GM23338 (cell line): ENCODE results near the gene SF3B4. TPM values are rescaled to one million over a fixed set of nuclear protein-coding genes. Genes with fewer than 3 reads are reported as not detected.

Source experiments
- ETS1 ChIP-seq: IDR thresholded peaks from 2 replicates; pipeline ENCODE4 v1.6.1; 2016; ENCODE audit warnings: antibody characterized with exemption
- EZH2 ChIP-seq: fragments of 200-600 bp; sonication (generic); IDR thresholded peaks from one replicate; pipeline ENCODE4 v1.8.0; 2017; ENCODE audit warnings: antibody characterized with exemption, mild to moderate bottlenecking, low read depth; ENCODE audit not compliant: unreplicated experiment
- EZH2phosphoT487 ChIP-seq: fragments of 200-600 bp; sonication (generic); IDR thresholded peaks from one replicate; pipeline ENCODE4 v1.8.1; 2018; ENCODE audit warnings: antibody characterized with exemption; ENCODE audit not compliant: unreplicated experiment
- POLR2AphosphoS5 ChIP-seq: IDR thresholded peaks from 2 replicates; pipeline ENCODE4 v1.6.1; 2016; ENCODE audit warnings: antibody characterized with exemption, low read depth
- ZNF114 ChIP-seq: fragments of 250-450 bp; sonication (Bioruptor Pico); IDR thresholded peaks from 2 replicates; pipeline ENCODE4 v1.5.0; 2020; ENCODE audit warnings: mild to moderate bottlenecking, moderate library complexity
- ZNF331 ChIP-seq: fragments of 250-450 bp; sonication (Bioruptor Pico); IDR thresholded peaks from 2 replicates; pipeline ENCODE4 v1.5.0; 2020; ENCODE audit warnings: low read depth, mild to moderate bottlenecking, moderate library complexity
- polyA plus RNA-seq: library from polyadenylated mRNA; unstranded; fragments of >200 nt; fragmentation: Nextera tagmentation; extraction: Ambion mirVana; gene quantifications from 2 replicates; pipeline ENCODE4 v1.2.1, GENCODE V29; 2016
- total RNA-seq: library from RNA; depleted of rRNA; stranded (reverse); fragments of >200 nt; shearing (Covaris generic); gene quantifications from 2 replicates; pipeline ENCODE4 v1.2.3, GENCODE V29; 2014
- TF ChIP-seq, protein P1 (sequence below): fragments of 250-450 bp; sonication (Bioruptor Pico); IDR thresholded peaks from 2 replicates; pipeline ENCODE4 v1.5.0; 2020; ENCODE audit warnings: mild to moderate bottlenecking, moderate library complexity
- TF ChIP-seq, protein P2 (sequence below): IDR thresholded peaks from one replicate; pipeline ENCODE4 v1.6.1; 2018; ENCODE audit warnings: antibody characterized with exemption; ENCODE audit not compliant: unreplicated experiment

Gene SF3B4
- total and polyA plus RNA-seq, 2 experiments from 2014 or later, result 48.7 to 84.0 TPM

DNA sequence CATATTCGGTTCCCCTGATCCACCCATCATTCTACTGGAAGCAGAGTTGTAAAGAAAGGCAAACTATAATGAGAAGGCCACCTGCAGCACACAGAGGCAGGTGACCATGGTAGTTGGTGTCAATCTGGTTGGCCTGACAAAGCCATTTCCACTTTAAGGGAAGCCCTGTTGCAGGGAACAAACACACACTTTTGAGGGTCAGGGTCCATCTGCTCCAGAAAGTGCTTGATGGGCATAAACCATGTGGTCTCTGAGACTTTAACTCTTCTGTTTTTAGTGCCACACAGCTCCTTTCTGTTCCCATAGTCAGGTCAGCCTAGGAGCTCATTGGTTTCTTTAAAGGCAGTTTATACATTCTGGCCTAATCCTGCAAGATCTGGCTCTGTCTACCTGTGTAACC is 45.7 kb downstream of the SF3B4 start (continued):
- TF ChIP-seq, protein P1, sequence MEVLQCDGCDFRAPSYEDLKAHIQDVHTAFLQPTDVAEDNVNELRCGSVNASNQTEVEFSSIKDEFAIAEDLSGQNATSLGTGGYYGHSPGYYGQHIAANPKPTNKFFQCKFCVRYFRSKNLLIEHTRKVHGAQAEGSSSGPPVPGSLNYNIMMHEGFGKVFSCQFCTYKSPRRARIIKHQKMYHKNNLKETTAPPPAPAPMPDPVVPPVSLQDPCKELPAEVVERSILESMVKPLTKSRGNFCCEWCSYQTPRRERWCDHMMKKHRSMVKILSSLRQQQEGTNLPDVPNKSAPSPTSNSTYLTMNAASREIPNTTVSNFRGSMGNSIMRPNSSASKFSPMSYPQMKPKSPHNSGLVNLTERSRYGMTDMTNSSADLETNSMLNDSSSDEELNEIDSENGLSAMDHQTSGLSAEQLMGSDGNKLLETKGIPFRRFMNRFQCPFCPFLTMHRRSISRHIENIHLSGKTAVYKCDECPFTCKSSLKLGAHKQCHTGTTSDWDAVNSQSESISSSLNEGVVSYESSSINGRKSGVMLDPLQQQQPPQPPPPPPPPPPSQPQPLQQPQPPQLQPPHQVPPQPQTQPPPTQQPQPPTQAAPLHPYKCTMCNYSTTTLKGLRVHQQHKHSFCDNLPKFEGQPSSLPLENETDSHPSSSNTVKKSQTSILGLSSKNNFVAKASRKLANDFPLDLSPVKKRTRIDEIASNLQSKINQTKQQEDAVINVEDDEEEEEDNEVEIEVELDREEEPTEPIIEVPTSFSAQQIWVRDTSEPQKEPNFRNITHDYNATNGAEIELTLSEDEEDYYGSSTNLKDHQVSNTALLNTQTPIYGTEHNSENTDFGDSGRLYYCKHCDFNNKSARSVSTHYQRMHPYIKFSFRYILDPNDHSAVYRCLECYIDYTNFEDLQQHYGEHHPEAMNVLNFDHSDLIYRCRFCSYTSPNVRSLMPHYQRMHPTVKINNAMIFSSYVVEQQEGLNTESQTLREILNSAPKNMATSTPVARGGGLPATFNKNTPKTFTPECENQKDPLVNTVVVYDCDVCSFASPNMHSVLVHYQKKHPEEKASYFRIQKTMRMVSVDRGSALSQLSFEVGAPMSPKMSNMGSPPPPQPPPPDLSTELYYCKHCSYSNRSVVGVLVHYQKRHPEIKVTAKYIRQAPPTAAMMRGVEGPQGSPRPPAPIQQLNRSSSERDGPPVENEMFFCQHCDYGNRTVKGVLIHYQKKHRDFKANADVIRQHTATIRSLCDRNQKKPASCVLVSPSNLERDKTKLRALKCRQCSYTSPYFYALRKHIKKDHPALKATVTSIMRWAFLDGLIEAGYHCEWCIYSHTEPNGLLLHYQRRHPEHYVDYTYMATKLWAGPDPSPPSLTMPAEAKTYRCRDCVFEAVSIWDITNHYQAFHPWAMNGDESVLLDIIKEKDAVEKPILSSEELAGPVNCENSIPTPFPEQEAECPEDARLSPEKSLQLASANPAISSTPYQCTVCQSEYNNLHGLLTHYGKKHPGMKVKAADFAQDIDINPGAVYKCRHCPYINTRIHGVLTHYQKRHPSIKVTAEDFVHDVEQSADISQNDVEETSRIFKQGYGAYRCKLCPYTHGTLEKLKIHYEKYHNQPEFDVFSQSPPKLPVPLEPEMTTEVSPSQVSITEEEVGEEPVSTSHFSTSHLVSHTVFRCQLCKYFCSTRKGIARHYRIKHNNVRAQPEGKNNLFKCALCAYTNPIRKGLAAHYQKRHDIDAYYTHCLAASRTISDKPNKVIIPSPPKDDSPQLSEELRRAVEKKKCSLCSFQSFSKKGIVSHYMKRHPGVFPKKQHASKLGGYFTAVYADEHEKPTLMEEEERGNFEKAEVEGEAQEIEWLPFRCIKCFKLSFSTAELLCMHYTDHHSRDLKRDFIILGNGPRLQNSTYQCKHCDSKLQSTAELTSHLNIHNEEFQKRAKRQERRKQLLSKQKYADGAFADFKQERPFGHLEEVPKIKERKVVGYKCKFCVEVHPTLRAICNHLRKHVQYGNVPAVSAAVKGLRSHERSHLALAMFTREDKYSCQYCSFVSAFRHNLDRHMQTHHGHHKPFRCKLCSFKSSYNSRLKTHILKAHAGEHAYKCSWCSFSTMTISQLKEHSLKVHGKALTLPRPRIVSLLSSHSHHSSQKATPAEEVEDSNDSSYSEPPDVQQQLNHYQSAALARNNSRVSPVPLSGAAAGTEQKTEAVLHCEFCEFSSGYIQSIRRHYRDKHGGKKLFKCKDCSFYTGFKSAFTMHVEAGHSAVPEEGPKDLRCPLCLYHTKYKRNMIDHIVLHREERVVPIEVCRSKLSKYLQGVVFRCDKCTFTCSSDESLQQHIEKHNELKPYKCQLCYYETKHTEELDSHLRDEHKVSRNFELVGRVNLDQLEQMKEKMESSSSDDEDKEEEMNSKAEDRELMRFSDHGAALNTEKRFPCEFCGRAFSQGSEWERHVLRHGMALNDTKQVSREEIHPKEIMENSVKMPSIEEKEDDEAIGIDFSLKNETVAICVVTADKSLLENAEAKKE (CRISPR knock-in tag), result no peak
- TF ChIP-seq ETS1 (no peak), ZNF331 (CRISPR knock-in tag) (no peak), EZH2 (no peak), POLR2AphosphoS5 (no peak), ZNF114 (CRISPR knock-in tag) (no peak), EZH2phosphoT487 (no peak)
- TF ChIP-seq, protein P2, sequence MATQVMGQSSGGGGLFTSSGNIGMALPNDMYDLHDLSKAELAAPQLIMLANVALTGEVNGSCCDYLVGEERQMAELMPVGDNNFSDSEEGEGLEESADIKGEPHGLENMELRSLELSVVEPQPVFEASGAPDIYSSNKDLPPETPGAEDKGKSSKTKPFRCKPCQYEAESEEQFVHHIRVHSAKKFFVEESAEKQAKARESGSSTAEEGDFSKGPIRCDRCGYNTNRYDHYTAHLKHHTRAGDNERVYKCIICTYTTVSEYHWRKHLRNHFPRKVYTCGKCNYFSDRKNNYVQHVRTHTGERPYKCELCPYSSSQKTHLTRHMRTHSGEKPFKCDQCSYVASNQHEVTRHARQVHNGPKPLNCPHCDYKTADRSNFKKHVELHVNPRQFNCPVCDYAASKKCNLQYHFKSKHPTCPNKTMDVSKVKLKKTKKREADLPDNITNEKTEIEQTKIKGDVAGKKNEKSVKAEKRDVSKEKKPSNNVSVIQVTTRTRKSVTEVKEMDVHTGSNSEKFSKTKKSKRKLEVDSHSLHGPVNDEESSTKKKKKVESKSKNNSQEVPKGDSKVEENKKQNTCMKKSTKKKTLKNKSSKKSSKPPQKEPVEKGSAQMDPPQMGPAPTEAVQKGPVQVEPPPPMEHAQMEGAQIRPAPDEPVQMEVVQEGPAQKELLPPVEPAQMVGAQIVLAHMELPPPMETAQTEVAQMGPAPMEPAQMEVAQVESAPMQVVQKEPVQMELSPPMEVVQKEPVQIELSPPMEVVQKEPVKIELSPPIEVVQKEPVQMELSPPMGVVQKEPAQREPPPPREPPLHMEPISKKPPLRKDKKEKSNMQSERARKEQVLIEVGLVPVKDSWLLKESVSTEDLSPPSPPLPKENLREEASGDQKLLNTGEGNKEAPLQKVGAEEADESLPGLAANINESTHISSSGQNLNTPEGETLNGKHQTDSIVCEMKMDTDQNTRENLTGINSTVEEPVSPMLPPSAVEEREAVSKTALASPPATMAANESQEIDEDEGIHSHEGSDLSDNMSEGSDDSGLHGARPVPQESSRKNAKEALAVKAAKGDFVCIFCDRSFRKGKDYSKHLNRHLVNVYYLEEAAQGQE, result no peak
